ENCODE results near the gene KRT6B. TPM values are rescaled to one million over a fixed set of nuclear protein-coding genes. Genes with fewer than 3 reads are reported as not detected.

KRT6B gene
- total RNA-seq, 1 donor = not detected

DNA sequence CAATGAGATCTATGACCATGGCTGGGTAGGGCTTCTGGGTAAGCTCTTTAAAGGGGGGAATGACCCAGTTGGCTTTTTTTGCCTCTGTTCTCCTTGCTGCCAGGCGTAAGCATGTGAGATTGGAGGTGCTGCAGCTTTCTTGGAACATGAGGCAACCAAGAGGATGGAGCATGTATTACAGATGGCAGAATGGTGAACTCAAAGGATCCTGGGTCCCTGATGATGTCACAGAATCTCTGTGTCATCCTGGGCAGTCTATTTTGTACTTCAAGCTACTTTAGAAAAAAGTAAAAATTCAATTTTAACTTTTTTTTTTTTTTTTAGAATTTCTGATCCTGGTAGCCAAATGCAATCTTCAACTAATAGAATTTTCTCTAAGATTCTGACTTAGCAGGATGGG lies 53.8 kb downstream of the KRT6B start:
- DNase-seq (ENCODE audit: low read depth) = no peak
- TF ChIP-seq, protein P1, sequence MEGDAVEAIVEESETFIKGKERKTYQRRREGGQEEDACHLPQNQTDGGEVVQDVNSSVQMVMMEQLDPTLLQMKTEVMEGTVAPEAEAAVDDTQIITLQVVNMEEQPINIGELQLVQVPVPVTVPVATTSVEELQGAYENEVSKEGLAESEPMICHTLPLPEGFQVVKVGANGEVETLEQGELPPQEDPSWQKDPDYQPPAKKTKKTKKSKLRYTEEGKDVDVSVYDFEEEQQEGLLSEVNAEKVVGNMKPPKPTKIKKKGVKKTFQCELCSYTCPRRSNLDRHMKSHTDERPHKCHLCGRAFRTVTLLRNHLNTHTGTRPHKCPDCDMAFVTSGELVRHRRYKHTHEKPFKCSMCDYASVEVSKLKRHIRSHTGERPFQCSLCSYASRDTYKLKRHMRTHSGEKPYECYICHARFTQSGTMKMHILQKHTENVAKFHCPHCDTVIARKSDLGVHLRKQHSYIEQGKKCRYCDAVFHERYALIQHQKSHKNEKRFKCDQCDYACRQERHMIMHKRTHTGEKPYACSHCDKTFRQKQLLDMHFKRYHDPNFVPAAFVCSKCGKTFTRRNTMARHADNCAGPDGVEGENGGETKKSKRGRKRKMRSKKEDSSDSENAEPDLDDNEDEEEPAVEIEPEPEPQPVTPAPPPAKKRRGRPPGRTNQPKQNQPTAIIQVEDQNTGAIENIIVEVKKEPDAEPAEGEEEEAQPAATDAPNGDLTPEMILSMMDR (IDR thresholded peaks at IDR 0.05; ENCODE audit: insufficient read depth, low read length) = no peak
- H3K4me3 ChIP-seq (ENCODE audit: low read depth, low read length) = no peak overlapping the region

- TF ChIP-seq, protein P1 (IDR thresholded peaks at IDR 0.05; ENCODE audit: insufficient read depth, low read length) = no peak
- no peak for DNase-seq (ENCODE audit: low read depth)
- H3K4me3 ChIP-seq (ENCODE audit: low read depth, low read length) = no peak overlapping the region
Observed at GRCh38 chr12:52396656-52397055, 55.3 kb downstream of the KRT6B start.

Other genes with a start within 250 kb of the KRT6B start
- gene KRT7, start 218.9 kb downstream of the KRT6B start, total RNA-seq (ENCODE audit: low replicate concordance) = 1.4 and 20.0 TPM in 2 replicates
- not detected in 2 replicates for gene KRT86, start 177.5 kb downstream of the KRT6B start, total RNA-seq (ENCODE audit: low replicate concordance)
- not detected in 2 replicates for gene KRT81, start 160.6 kb downstream of the KRT6B start, total RNA-seq (ENCODE audit: low replicate concordance)
- gene KRT83, start 130.7 kb downstream of the KRT6B start, total RNA-seq (ENCODE audit: low replicate concordance) = not detected in 2 replicates
- gene KRT85, start 84.7 kb downstream of the KRT6B start, total RNA-seq (ENCODE audit: low replicate concordance) = not detected in 2 replicates
- not detected in 2 replicates for gene KRT84, start 66.5 kb downstream of the KRT6B start, total RNA-seq (ENCODE audit: low replicate concordance)
- not detected in 2 replicates for gene KRT82, start 45.8 kb downstream of the KRT6B start, total RNA-seq (ENCODE audit: low replicate concordance)
- not detected in 2 replicates for gene KRT75, start 17.8 kb downstream of the KRT6B start, total RNA-seq (ENCODE audit: low replicate concordance)
- not detected in 2 replicates for gene KRT6C, start 21.7 kb upstream of the KRT6B start, total RNA-seq (ENCODE audit: low replicate concordance)
- gene KRT6A, start 41.1 kb upstream of the KRT6B start, total RNA-seq (ENCODE audit: low replicate concordance) = not detected in 2 replicates
- gene KRT5, start 68.2 kb upstream of the KRT6B start, total RNA-seq (ENCODE audit: low replicate concordance) = not detected in 2 replicates
- gene KRT71, start 101.0 kb upstream of the KRT6B start, total RNA-seq (ENCODE audit: low replicate concordance) = not detected in 2 replicates
- not detected in 2 replicates for gene KRT74, start 121.7 kb upstream of the KRT6B start, total RNA-seq (ENCODE audit: low replicate concordance)
- gene KRT72, start 149.3 kb upstream of the KRT6B start, total RNA-seq (ENCODE audit: low replicate concordance) = not detected in 2 replicates
- not detected in 2 replicates for gene KRT73, start 166.4 kb upstream of the KRT6B start, total RNA-seq (ENCODE audit: low replicate concordance)
- gene KRT2, start 200.1 kb upstream of the KRT6B start, total RNA-seq (ENCODE audit: low replicate concordance) = not detected in 2 replicates
- gene KRT1, start 228.3 kb upstream of the KRT6B start, total RNA-seq (ENCODE audit: low replicate concordance) = not detected in 2 replicates